IPS DF 6.9 (cell line): ENCODE data around the gene TK2.

Experiments
- DNase-seq: peaks from one replicate; pipeline ENCODE4 v3.0.0-alpha.2; 2013; ENCODE audit warnings: low read depth, low spot score
- H3K27ac ChIP-seq: one replicate; pipeline ENCODE4 v1.5.1; 2013; ENCODE audit warnings: low read length, control low read depth
- H3K27me3 ChIP-seq: 2 replicates; pipeline ENCODE4 v1.6.1; 2013; ENCODE audit warnings: mild to moderate bottlenecking, low read length; ENCODE audit not compliant: control insufficient read depth, insufficient read depth
- H3K36me3 ChIP-seq: 2 replicates; pipeline ENCODE4 v1.6.1; 2013; ENCODE audit warnings: low read length; ENCODE audit not compliant: control insufficient read depth, insufficient read depth
- H3K4me1 ChIP-seq: 2 replicates; pipeline ENCODE4 v1.6.1; 2013; ENCODE audit warnings: low read length; ENCODE audit not compliant: control insufficient read depth, insufficient read depth
- H3K4me3 ChIP-seq: 2 replicates; pipeline ENCODE4 v1.5.1; 2013; ENCODE audit warnings: mild to moderate bottlenecking, low read length
- H3K9me3 ChIP-seq: 2 replicates; pipeline ENCODE4 v1.6.1; 2013; ENCODE audit warnings: low read length, inconsistent platforms; ENCODE audit not compliant: control insufficient read depth, insufficient read depth
- WGBS: extraction: QIAGEN DNeasy Blood & Tissue Kit; methylation state at CpG from one replicate; pipeline ENCODE4 v1.1.7; 2013; ENCODE audit warnings: mixed read lengths, missing lambda C conversion rate; ENCODE audit not compliant: insufficient read length, insufficient coverage; 5-methylcytosine and 5-hydroxymethylcytosine counted together

The TK2 gene

GRCh38 chr16:66587881-66588600 is 38.1 kb upstream of the TK2 start:
- H3K27ac ChIP-seq = no peak overlapping the region
- WGBS = no CpG with 5 or more reads among the region's 7 CpGs
- DNase-seq = no peak
- no peak overlapping the region for H3K4me3 ChIP-seq
- no peaks in the 10 kb centered on the region for H3K27me3 ChIP-seq
- no peaks in the 10 kb centered on the region for H3K4me1 ChIP-seq
- H3K9me3 ChIP-seq = no peaks in the 10 kb centered on the region
- no peaks in the 10 kb centered on the region for H3K36me3 ChIP-seq

GRCh38 chr16:66585481-66586239 is 35.7 kb upstream of the TK2 start:
- WGBS = no CpG with 5 or more reads among the region's 10 CpGs
- no peak overlapping the region for H3K4me3 ChIP-seq

DNA sequence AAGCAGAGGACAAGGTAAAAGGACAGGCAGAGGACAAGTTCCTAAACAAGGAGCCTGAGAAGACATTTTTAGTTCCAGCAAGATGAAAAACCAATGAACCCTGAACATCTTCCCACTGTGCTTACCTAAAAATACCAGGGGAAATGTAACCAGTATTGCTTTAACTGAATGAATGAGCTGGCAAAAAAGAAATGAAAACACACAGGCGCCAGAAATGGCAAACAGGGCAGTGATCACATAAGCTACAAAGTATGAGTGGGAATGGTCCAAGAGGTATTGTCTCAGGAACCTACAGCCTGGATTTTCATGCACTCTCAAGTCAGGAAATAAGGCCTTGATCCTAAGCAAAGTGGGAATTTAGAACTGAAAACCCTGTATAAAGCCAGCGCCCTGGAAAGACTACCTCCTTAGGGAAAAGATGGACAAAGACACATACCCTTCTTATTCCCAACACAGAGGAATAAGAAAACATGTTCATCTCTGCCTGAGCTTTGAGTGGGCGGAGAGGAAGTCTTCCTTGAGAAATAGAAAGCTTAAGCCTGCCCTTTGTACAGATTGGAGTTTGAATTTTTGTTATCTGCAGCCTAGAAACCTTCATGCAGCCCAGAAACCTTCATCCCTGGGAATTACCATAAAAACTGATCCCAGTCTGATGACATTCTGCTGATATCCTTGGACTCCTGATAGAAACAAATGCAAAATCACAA is 31.5 kb upstream of the TK2 start:
- peaks cover 2% of the 10 kb centered on the region; the same call in 1 of the 2 replicates for H3K4me1 ChIP-seq
- H3K27me3 ChIP-seq = peaks cover 27% of the 10 kb centered on the region
- H3K36me3 ChIP-seq = no peaks in the 10 kb centered on the region
- no CpG with 5 or more reads among the region's 3 CpGs for WGBS
- H3K9me3 ChIP-seq = no peaks in the 10 kb centered on the region
- no peak overlapping the region for H3K27ac ChIP-seq
- no peak for DNase-seq
- H3K4me3 ChIP-seq = no peak overlapping the region

More at GRCh38 chr16:66585481-66586239, 35.7 kb upstream of the TK2 start:
- Histone ChIP-seq H3K27ac (no peak overlapping the region), H3K9me3 (no peaks in the 10 kb centered on the region), H3K27me3 (no peaks in the 10 kb centered on the region), H3K4me1 (peaks cover 2% of the 10 kb centered on the region; the same call in 1 of the 2 replicates), H3K36me3 (no peaks in the 10 kb centered on the region)
- DNase-seq = no peak

DNA sequence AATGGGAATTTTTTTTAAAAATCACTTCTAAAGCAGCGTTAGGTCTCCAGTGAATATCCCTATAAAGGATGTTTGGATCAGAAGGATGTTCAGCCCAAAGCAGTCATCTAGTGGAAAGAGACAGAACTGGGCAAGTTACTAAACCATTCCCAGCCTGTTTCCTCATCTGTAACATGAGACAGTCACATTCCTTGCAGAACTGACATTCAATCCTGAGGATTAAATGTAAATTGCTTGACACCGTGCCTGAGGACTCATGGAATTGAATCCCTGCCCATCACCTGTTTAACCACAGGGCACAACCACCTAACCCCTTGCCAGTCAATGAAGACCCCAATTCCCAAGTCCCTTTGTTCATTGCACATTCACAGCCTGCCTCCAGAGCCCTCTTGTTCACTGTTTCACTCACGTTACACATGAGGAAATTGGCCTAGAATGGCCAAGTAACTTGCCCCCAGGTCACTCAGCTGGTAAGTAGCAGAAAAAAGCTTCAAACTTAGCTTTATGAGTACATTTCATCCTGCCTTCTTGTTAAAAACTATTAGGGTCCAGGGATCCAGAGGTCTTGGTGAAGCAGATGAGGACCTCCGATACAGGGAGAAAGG is 30.8 kb upstream of the TK2 start:
- Histone ChIP-seq H3K27me3 (peaks cover 27% of the 10 kb centered on the region), H3K4me3 (no peak overlapping the region), H3K4me1 (peaks cover 2% of the 10 kb centered on the region; the same call in 1 of the 2 replicates), H3K36me3 (no peaks in the 10 kb centered on the region), H3K9me3 (no peaks in the 10 kb centered on the region), H3K27ac (no peak overlapping the region)
- no peak for DNase-seq
- no CpG with 5 or more reads among the region's 4 CpGs for WGBS

- no peak for DNase-seq
- no peaks in the 10 kb centered on the region for H3K36me3 ChIP-seq
- peak within 1 kb of the TSS; percentile 25; the same call in 1 of the 2 replicates for H3K4me3 ChIP-seq
- peaks cover 27% of the 10 kb centered on the region for H3K27me3 ChIP-seq
- whole genome bisulfite sequencing = no CpG with 5 or more reads among the region's 77 CpGs
- H3K9me3 ChIP-seq = no peaks in the 10 kb centered on the region
- H3K4me1 ChIP-seq = peaks cover 2% of the 10 kb centered on the region; the same call in 1 of the 2 replicates
- H3K27ac ChIP-seq = no peak within 1 kb of the TSS
Observed at GRCh38 chr16:66578651-66579531, 29.0 kb upstream of the TK2 start, which contains the start of gene CMTM2. Gene CMTM2 (plus strand): TSS chr16:66579463. CDS start chr16:66579608, 145 bp downstream.

DNA sequence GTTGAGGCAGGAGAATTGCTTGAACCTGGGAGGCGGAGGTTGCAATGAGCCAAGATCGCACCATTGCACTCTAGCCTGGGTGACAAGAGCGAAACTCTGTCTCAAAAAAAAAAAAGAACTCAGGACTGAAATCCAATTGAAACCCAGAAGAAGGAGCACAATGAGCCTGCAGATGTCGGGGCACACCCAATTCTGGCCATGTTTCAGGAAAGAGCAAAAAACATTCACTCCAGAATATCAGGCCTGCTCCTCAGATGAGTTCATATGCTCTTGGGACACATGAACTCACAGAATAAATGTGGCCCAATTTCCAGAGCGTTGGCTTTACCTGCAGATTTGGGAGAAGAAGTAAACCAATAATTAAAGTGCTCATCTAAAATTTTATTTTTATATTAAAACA is 26.4 kb upstream of the TK2 start:
- Histone ChIP-seq H3K4me1 (peaks cover 2% of the 10 kb centered on the region; the same call in 1 of the 2 replicates), H3K9me3 (no peaks in the 10 kb centered on the region), H3K27ac (no peak overlapping the region), H3K4me3 (no peak overlapping the region), H3K27me3 (peaks cover 27% of the 10 kb centered on the region), H3K36me3 (no peaks in the 10 kb centered on the region)
- WGBS = no CpG with 5 or more reads among the region's 5 CpGs
- DNase-seq = no peak

GRCh38 chr16:66575060-66575459 is 25.1 kb upstream of the TK2 start:
- DNase-seq = no peak
- WGBS = no CpG with 5 or more reads among the region's 3 CpGs

DNA sequence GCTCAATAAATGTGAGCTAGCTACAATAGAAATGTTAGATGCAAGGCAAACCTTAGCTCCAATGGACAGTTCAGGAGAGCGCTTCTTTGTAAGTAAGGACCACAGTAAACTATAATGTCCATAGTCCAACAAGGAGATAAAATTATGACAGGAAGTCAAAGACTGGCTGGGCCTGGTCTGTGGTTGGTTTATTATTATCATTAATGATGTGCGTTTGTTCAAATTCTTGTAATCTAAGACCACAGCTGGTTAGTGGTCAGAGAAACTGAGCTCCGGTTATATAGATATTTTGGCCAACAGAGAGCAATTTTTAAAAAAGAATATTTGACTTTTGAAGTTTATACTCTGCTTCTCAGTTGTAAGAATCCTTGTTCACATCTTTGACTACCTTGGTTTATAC is 24.6 kb upstream of the TK2 start:
- H3K27ac ChIP-seq = no peak overlapping the region
- H3K4me1 ChIP-seq = no peaks in the 10 kb centered on the region
- H3K36me3 ChIP-seq = no peaks in the 10 kb centered on the region
- WGBS = no CpG with 5 or more reads among the region's 3 CpGs
- no peak overlapping the region for H3K4me3 ChIP-seq
- H3K27me3 ChIP-seq = peaks cover 22% of the 10 kb centered on the region
- no peaks in the 10 kb centered on the region for H3K9me3 ChIP-seq
- no peak for DNase-seq

More at GRCh38 chr16:66575060-66575459, 25.1 kb upstream of the TK2 start:
- no peaks in the 10 kb centered on the region for H3K36me3 ChIP-seq
- no peak overlapping the region for H3K27ac ChIP-seq
- peaks cover 26% of the 10 kb centered on the region for H3K27me3 ChIP-seq
- H3K4me1 ChIP-seq = no peaks in the 10 kb centered on the region
- H3K9me3 ChIP-seq = no peaks in the 10 kb centered on the region
- H3K4me3 ChIP-seq = no peak overlapping the region

- Histone ChIP-seq H3K4me3 (no peak overlapping the region), H3K27ac (no peak overlapping the region), H3K4me1 (no peaks in the 10 kb centered on the region), H3K9me3 (no peaks in the 10 kb centered on the region), H3K27me3 (peaks cover 17% of the 10 kb centered on the region), H3K36me3 (no peaks in the 10 kb centered on the region)
- WGBS = no CpG with 5 or more reads among the region's 1 CpG
- DNase-seq = no peak
Observed at GRCh38 chr16:66574081-66574480, 24.2 kb upstream of the TK2 start.
